PC-3 (cell line): ENCODE data around the gene DNAJB11.

Source experiments
- CTCF ChIP-seq: fragments of 300-600 bp; sonication (generic); conservative IDR thresholded peaks from 2 replicates; pipeline ENCODE4 v1.5.1; 2017; ENCODE audit warnings: antibody characterized with exemption, low read depth, mild to moderate bottlenecking, low read length
- EZH2phosphoT487 ChIP-seq: fragments of 300-600 bp; sonication (generic); IDR thresholded peaks from 2 replicates; pipeline ENCODE4 v1.6.1; 2018; ENCODE audit warnings: mild to moderate bottlenecking, antibody characterized with exemption, low read length, borderline replicate concordance

- peak; percentile 97 for TF ChIP-seq CTCF
- no peak for TF ChIP-seq EZH2phosphoT487
These were observed 44.3 kb downstream of the DNAJB11 start for GRCh38 chr3:186614597-186615483.
